Mesothelial cell of epicardium (in vitro differentiated cells): Measurements from ENCODE around the gene DGCR2. TPM values are rescaled to one million over a fixed set of nuclear protein-coding genes. Genes with fewer than 3 reads are reported as not detected.

Source experiments
- DNase-seq, 2 experiments: peaks; one replicate each; pipeline ENCODE4 v3.0.0; 2021; ENCODE audit warnings: low spot score in 2 of 2; ENCODE audit not compliant: unreplicated experiment in 2 of 2
- H3K27ac Mint-ChIP-seq: 2 replicates; pipeline ENCODE4 v1.8.0; 2021; ENCODE audit warnings: mixed read lengths
- H3K27me3 Mint-ChIP-seq: 2 replicates; pipeline ENCODE4 v1.8.0; 2021; ENCODE audit warnings: low read depth, mixed read lengths
- H3K36me3 Mint-ChIP-seq: 2 replicates; pipeline ENCODE4 v1.8.0; 2021; ENCODE audit warnings: mixed read lengths
- H3K4me1 Mint-ChIP-seq: 2 replicates; pipeline ENCODE4 v1.8.0; 2021; ENCODE audit warnings: mixed read lengths
- H3K4me3 Mint-ChIP-seq: 2 replicates; pipeline ENCODE4 v1.8.0; 2021; ENCODE audit warnings: mild to moderate bottlenecking, moderate library complexity, mixed read lengths
- H3K9me3 Mint-ChIP-seq: 2 replicates; pipeline ENCODE4 v1.8.0; 2021; ENCODE audit warnings: mixed read lengths
- CTCF ChIP-seq: fragments of 200-600 bp; sonication (generic); IDR thresholded peaks from one replicate; pipeline ENCODE4 v1.5.0; 2021; ENCODE audit warnings: antibody characterized with exemption; ENCODE audit not compliant: unreplicated experiment
- total RNA-seq: library from RNA; stranded (reverse); gene quantifications from 3 replicates; pipeline ENCODE4 v1.2.1, GENCODE V29; 2021

The DGCR2 gene
- total RNA-seq, 1 donor from 2014 or later = 78.3 TPM

GRCh38 chr22:19063581-19064353 is 58.4 kb downstream of the DGCR2 start:
- Mint-ChIP-seq H3K36me3 (peaks cover 23% of the 10 kb centered on the region), H3K9me3 (no peaks in the 10 kb centered on the region), H3K27me3 (no peaks in the 10 kb centered on the region), H3K4me1 (no peaks in the 10 kb centered on the region), H3K27ac (no peak overlapping the region), H3K4me3 (no peak overlapping the region)
- DNase-seq = no peak
- no peak for TF ChIP-seq CTCF

GRCh38 chr22:19062943-19063308 is 59.3 kb downstream of the DGCR2 start:
- Mint-ChIP-seq H3K4me1 (no peaks in the 10 kb centered on the region), H3K36me3 (peaks cover 24% of the 10 kb centered on the region), H3K27ac (no peak overlapping the region), H3K27me3 (no peaks in the 10 kb centered on the region), H3K4me3 (no peak overlapping the region), H3K9me3 (no peaks in the 10 kb centered on the region)
- DNase-seq = no peak
- no peak for TF ChIP-seq CTCF

GRCh38 chr22:19062139-19062942 is 59.9 kb downstream of the DGCR2 start:
- no peak for DNase-seq
- TF ChIP-seq CTCF = no peak
- Mint-ChIP-seq H3K4me1 (no peaks in the 10 kb centered on the region), H3K27ac (no peak overlapping the region), H3K4me3 (no peak overlapping the region), H3K36me3 (peaks cover 24% of the 10 kb centered on the region), H3K27me3 (no peaks in the 10 kb centered on the region), H3K9me3 (no peaks in the 10 kb centered on the region)

- no peak for DNase-seq
- H3K4me1 Mint-ChIP-seq = no peaks in the 10 kb centered on the region
- peaks cover 24% of the 10 kb centered on the region for H3K36me3 Mint-ChIP-seq
- no peak for TF ChIP-seq CTCF
- no peaks in the 10 kb centered on the region for H3K27me3 Mint-ChIP-seq
- H3K4me3 Mint-ChIP-seq = no peak overlapping the region
- no peaks in the 10 kb centered on the region for H3K9me3 Mint-ChIP-seq
- H3K27ac Mint-ChIP-seq = no peak overlapping the region
These were observed 60.6 kb downstream of the DGCR2 start for GRCh38 chr22:19061471-19062138.

- no peak overlapping the region for H3K27ac Mint-ChIP-seq
- DNase-seq = no peak
- H3K4me3 Mint-ChIP-seq = no peak overlapping the region
- TF ChIP-seq CTCF = no peak
- peaks cover 23% of the 10 kb centered on the region for H3K36me3 Mint-ChIP-seq
- no peaks in the 10 kb centered on the region for H3K27me3 Mint-ChIP-seq
- H3K9me3 Mint-ChIP-seq = no peaks in the 10 kb centered on the region
- H3K4me1 Mint-ChIP-seq = no peaks in the 10 kb centered on the region
These were observed 61.7 kb downstream of the DGCR2 start for GRCh38 chr22:19060356-19061009.
